Left ventricle myocardium superior (tissue), 1 donor: ENCODE measurements around the gene PRR35. TPM values are rescaled to one million over a fixed set of nuclear protein-coding genes. Genes with fewer than 3 reads are reported as not detected.
"Not testable (repeated sequence)": the region's sequence is repeated elsewhere in the genome, so short reads cannot be mapped to it uniquely, and the experiment has no call there.

Experiments used
- ATAC-seq: fragments of 200-7000 bp; cut with Tn5 transposase; one replicate; pipeline ENCODE4 v1.9.1; 2020; ENCODE audit warnings: mild to moderate bottlenecking, moderate library complexity
- DNase-seq: peaks from one replicate; pipeline ENCODE4 v3.0.0-alpha.2; 2020
- intact Hi-C: fragments of 100-400 bp; cut with micrococcal nuclease; formaldehyde crosslinking; loops from one replicate; pipeline ENCODE4 v1.11.0; 2022
- total RNA-seq: library from RNA; stranded (reverse); fragmentation: NEBNext Ultra II Directional; extraction: Animal tissue kit (Norgen Biotek cat#: 25700); gene quantifications from one replicate; pipeline ENCODE4 v1.2.1, GENCODE V29; 2021
- donor health status: DM: no; HTN: yes; CAD: no; lungs with severe emphysema.

The PRR35 gene
- total RNA-seq, 1 donor from 2014 or later: not detected

DNA sequence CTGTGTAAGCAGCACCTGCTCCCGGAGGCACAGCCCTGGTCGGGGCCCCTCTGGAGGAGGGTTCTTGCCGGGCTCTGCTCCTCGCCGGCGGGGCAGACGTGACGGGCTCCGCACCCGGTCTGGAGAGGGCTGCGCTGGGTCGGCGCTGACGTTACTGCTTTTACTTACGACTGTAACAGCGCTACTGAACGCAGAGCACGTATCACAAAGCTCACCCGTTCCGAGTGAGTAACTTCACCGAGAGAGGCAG, 28.4 kb downstream of the PRR35 start:
- no peak for ATAC-seq
- intact Hi-C loops: no loop called here
- peak; percentile 66 for DNase-seq

DNA sequence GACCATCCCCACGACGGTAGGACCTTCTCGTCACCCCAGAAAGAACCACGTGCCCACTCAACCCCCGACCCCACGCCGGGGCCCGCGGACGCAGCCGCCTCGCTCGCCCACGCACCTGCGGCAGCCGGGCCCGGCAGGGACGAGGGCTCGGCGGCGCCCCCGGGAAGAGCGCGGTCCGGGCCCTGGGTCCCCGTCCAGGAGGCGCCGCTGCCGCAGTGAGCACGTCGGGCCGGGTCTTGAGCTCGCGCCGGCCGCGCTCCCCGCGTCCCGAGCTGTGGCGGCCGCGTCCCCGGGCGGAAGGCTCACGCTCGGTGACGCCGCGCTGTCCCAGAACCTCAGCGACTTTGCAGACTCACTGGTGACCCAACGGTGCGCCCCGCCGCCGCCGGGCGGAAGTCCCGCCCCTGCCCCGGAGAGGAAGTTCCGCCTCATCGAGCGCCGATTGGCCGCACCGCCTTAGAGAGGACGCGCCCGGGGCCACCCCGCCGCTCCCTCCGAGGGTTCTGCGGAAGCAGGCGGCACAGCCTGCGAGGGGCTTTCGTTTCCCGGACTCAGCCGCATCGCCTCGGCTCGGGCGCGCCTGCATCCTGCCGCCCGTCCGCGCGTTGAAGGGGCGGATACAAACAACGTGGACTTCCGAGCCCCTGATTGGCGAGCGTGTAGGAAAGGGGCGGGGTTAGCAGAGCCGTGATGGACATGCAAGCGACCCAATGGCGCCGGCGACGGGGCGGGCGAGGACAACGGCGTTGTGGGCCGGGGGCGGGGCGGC, 28.9 kb downstream of the PRR35 start:
- ATAC-seq: peak; percentile 91
- intact Hi-C loops: no loop called here

DNA sequence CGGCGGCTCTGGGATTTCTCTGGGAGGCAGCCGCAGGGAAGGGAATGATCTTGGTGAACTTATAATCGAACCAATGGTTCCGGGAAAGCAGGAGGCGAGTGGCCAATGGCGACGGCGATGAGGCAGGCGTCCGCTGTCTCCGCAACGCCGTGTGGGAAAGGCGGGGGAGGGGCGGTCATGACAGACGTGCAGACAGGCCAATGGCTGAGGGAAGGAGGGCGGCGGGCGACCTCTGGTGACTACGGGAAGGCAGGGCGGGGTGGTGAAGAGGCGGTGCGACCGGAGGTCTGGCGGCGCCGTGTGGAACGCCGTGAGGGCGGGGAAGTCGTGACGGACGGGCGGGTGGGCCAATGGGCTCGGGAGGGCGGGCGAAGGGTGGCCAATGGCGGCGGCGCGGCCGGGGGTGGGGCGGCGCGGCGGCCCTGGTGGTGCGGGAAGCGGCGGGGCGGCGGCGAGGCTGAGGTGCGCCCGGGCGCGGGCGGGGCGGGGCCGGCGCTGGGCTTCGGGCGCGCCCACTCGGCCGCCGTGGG, 29.5 kb downstream of the PRR35 start, which contains the start of gene RAB40C:
RAB40C (plus strand) TSS at position 409 of the 530 bp plus-strand sequence. CDS start 226 bp downstream, outside the sequence.
- ATAC-seq (peak; percentile 94), DNase-seq (peak; percentile 99)
- intact Hi-C loops: no loop called here

More for the DNA sequence above, 28.9 kb downstream of the PRR35 start:
- peak; percentile 98 for DNase-seq

DNA sequence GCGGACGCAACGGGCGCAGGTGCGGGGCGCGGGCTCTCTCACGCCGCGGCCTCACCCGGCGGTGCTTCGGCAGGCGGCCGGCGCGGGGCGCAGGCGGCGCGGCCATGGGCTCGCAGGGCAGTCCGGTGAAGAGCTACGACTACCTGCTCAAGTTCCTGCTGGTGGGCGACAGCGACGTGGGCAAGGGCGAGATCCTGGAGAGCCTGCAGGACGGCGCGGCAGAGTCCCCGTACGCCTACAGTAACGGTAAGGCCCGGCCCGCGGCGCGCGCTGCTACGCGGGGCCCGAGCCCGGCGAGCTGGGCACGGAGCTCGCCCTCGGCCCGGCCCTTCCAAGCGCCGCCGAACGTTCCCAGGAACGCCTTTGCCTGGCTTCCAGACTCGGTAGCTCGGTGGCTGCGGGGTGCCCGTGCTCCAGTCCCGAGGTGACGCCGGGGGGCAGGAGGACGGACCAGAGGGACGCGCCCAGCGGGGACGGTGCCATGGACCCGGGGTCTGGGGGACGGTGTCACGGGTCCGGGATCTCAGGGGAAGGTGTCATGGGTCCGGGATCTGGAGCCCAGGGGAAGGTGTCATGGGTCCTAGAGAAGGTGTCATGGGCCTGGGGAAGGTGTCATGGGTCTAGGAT, 30.1 kb downstream of the PRR35 start:
- DNase-seq (peak; percentile 61), ATAC-seq (no peak)
- intact Hi-C loops: no loop called here

DNA sequence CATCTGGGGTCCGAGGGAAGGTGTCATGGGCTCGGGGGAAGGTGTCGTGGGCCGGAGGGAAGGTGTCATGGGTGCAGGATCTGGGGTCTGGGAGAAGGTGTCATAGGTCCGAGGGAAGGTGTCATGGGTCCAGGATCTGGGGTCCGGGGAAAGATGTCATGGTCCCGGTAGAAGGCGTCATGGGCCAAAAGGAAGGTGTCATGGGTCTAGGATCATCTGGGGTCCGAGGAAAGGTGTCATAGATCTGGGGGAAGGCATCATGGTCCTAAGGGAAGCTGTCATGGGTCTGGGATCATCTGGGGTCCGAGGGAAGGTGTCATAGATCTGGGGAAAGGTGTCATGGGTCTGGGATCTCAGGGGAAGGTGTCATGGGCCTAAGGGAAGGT, 30.6 kb downstream of the PRR35 start:
- DNase-seq (no peak), ATAC-seq (no peak)
- intact Hi-C loops: no loop called here

DNA sequence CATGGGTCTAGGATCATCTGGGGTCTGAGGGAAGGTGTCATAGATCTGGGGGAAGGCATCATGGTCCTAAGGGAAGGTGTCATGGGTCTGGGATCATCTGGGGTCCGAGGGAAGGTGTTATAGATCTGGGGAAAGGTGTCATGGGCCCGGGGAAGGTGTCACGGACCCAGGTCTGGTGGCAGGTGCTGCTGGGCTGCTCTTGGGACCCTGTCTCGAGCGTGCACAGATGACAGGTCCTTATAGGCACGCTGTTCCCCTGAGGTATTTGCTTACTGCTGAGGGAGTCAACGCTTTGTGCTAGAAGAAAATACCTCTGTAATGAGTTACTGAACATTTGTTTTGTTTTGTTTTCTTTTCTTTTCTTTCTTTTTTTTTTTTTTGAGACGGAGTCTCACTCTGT, 31.0 kb downstream of the PRR35 start:
- ATAC-seq: no peak
- intact Hi-C loops: no loop called here
- no peak for DNase-seq

DNA sequence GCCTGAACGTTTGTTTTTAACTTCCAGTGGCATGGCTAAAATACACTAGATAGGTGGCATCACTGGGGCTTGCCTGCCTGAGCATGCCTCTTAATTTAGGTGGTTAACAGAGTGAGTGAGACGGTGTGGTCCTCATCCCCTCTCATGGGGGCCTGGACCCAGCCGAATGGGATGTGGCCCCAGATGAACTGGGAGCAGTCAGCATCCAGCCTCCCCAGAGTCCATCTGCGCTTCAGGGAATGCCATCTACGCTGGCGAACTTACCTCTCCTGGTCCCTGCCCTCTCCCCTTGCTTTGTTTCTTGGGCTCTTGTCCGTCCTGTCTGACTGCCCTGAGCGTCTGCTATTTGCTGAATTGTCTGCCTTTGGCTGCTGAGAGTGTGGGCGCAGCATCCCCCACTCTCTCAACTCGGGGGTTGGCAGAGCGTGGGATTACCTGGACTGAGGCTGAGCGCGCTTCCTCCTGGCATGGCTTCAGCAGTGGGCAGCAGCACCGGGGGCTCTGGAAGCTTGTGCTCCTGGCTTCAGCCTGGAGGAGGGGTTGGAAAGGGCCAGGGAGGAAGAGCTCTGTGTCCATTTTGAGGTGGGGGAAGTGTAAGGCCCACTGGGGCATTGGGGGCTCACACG, 31.8 kb downstream of the PRR35 start:
- no peak for DNase-seq
- intact Hi-C loops: no loop called here
- no peak for ATAC-seq

DNA sequence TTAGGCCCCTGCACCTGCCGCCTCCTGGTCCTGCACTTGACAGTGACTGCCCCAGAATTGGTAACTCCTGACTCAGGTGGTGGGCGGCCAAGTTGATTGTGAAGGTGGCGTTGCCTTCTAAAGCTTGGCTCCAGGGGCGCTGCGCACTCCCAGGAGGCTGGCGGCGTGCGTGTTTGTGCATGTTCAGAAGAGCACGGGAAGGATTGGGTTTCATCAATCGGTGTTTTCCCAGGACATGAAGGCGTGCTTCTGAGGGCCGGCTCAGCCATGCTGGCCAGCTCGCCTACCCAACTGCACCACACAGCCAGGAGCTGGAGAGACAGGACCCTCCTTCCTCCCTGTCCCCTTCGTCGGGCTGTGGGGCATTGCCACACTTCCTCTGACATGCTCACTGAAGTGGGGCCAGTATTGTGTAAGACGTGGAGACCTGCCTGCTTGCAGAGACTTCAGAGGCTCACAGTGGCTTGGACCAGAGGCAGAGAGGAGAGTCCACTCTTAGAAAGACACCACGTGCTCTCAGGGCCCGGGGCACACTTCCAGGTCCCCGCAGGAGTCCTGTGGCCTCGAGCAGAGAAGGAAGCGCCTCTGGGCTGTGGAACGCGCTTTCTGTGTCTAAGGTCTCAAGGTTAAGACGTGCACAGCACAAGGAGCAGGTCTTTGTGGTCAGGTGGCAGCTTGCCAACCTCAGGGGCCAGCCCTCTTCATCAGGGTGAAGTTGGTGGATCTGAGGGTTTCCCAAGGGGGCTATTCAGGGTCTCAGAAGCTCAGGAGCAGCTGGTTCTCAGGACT, 32.5 kb downstream of the PRR35 start:
- DNase-seq (no peak), ATAC-seq (no peak)

DNA sequence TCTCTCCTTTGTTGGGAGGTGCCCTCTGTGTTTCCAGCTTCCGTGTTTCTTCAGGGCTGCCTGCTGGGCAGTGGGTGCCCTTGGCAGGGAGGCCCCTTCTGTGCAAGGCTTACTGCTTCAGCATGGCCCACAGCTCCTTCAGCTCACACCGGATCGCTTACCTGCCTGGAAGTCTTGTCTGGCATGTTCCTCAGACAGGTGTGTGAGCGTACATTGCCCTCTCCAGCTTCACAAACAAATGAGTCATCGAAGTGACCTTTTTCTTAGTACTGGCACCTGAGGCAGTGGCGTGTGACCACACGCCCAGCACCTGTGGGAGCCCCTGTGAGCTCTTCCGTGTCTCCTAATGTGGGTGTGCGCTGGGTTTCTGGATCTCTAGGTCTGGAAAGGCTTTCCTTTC, 33.2 kb downstream of the PRR35 start:
- DNase-seq: no peak
- no peak for ATAC-seq
- intact Hi-C loops: no loop called here

More for the DNA sequence above, 32.5 kb downstream of the PRR35 start:
- intact Hi-C loops: no loop called here

DNA sequence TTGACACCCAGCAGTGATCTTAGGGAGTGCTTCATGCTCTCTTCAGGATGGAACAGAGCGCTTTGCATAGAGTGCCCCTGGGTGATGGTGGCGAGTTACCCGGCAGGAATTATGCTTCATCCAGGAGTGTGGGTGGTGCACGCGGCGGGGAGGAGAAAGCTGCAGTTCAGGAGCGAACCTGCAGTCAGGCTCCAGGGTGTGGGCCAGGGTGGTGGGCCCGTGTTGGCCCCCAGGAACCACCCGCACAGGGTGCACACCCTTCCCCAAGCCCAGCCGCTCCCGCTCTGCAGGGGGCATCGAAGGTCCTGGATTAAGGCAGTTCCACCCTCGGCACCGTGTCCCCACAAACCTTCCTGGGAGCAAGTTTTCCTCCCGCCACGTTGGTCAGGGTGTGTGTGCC, 33.6 kb downstream of the PRR35 start:
- ATAC-seq: no peak
- no peak for DNase-seq
- intact Hi-C loops: no loop called here

DNA sequence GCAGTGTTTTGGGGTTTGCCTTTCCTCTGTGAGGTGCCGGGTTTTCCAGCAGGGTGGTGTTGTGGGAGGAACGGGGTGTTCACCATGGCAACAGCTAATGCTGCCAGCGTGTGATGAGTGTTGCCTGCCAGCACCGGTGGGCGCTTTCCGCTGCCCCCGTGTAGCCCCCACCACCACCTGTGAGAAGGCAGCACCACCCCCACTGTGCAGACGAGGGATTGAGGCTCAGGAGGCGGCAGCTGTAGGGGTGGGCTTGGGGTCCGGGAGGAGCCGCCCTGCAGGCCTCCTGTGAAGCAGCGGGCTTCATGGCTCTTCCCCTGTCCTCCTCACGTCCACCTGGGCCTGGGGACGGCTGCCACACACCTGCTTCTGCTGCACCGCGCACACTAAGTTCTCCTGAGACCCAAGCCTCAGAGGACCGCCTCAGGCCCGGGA, 34.9 kb downstream of the PRR35 start:
- no peak for DNase-seq
- no peak for ATAC-seq
- intact Hi-C loops: no loop called here

DNA sequence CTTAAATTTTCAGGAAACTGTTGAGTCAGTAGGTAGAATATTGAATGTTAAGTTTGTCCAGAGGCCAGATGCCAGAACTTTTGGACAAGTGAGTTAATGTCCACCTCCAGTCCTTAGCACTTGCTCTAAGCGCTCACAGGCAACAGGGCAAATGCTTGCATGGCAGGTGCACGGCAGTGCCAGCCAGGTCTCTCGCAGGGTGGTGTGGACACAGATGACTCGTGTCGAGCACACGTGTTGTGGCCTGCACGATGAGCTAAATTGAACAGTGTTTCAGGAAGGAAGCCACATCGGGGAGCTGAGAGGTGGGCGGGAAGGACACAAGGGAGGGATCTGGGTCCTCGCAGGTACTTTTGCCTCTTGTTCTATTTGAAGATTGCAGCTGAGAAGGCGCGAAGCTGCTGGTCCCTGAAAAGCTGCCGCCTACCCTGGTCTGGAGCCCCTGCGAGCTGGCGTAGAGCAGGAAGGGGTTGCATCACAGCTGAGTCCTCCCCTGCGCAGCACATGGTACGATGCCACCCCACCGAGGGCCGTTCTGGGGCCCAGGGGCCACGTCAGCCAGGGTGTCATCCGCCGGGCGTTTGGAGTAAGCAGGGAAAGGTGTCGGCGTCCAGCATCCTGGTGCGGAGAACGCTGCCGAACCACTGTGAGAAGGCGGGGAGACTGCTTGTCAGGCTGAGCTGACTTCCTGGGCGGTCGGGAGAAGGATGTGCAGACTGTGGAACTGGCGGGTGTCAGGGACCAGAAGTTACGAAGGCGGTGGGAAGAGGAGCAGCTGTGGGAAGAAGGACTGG, 35.9 kb downstream of the PRR35 start:
- no peak for DNase-seq
- ATAC-seq: no peak
- intact Hi-C loops: no loop called here

DNA sequence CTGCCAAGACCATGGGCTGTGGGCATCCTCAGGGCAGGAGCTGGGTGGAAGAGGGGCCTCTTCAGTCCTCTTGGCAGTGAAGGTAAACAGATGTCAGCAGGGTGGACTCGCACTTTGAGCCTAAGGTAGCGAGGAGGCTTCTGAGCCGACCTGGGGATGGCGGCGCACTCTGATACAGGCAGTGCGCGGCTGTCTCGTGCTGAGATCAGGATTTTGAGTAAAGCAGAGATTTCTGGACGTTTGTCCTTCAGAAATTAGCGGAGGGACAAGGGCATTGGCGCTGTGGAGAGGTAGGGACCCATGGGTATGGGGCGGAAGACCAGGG, 36.5 kb downstream of the PRR35 start:
- intact Hi-C loops: no loop called here
- no peak for DNase-seq
- no peak for ATAC-seq

DNA sequence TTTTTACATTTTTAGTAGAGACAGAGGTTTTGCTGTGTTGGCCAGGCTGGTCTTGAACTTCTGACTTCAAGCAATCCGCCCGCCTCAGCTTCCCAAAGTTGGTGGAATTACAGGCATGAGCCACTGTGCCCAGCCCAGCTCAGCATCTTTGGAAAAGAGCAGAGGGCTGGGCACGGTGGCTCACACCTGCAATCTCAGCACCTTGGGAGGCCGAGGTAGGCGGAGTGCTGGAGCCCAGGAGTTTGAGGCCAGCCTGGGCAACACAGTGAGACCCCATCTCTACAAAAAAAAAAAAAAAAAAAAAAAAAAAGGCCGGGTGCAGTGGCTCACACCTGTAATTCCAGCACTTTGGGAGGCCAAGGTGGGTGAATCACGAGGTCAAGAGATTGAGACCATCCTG, 37.5 kb downstream of the PRR35 start:
- intact Hi-C loops, ATAC-seq: not testable (repeated sequence)

DNA sequence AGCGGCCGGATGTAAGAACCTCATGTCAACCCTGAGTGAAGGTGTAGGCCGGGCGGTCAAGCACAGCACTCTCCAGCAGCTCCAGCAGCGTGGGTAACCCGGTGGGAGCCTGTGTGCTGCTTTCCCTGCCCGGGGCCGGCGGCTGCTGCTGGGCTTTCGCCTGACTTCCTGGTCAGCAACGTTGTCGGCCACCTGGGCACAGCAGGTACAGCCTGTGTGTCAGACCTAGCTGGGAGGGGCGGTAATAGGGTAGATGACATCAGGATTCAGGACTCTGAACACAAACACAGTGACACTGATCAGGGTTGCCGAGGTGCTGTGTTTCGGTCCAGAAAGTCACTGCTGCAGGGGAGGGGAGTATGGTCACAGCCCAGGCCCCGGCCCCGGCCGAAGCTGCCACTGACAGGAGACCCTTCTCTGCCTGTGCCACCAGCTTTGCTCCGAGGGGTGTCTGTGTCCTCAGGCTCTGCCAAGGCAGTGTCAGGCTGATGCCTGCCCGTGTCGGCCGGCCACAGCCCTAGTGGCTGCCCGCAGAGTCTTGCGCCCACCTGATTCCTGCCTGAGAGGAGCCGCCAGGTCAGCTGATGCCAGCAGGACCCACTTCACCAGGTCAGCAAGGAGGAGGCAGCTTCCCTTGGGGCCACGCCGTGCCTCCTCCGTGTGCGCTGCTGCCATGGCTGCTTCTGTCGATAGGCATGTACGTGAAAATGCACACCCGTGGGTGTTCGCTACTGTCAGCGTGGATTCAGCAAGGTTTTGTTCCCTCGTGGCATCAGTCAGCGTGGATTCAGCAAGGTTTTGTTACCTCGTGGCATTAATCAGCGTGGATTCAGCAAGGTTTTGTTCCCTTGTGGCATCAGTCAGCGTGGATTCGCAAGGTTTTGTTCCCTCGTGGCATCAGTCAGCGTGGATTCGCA, 38.9 kb downstream of the PRR35 start:
- intact Hi-C loops: no loop called here
- DNase-seq: no peak
- ATAC-seq: no peak

More for the DNA sequence above, 37.5 kb downstream of the PRR35 start:
- DNase-seq: not testable (repeated sequence)

DNA sequence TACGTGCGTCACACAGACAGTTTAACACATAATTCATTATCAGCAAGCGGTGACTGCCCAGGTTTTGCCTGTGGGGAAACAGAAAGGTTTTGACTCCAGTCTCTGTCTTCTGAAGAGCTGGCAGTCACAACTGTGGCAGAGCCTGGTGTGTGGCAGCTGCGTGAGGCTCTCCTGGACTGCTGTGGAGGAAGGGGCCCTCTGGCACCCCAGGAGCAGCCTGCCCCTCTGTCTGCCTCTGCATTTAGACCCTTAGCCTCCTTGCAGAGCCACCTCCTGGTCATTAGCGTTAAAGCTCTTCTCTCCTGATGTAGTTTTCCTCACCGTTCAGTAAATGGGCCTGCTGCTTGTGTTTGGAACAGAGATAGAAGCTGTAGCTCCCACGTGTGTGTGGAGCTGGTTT, 40.6 kb downstream of the PRR35 start:
- ATAC-seq: no peak
- no peak for DNase-seq
- intact Hi-C loops: no loop called here

DNA sequence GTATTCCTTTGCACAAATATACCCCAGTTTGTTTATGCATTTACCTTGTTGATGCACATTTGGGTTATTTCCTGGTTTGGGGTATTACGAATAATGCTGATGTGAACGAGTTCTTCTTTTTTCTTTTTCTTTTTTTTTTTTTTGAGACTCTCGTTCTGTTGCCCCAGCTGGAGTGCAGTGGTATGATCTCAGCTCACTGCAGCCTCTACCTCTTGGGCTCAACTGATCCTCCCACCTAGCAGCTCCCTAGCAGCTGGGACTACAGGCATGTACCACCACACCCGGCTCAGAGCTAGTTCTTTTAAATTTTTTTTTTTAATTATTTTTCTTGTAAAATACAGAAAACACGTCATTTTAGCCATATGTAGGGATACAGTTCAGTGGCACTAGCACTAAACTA, 43.7 kb downstream of the PRR35 start:
- intact Hi-C loops: no loop called here
- DNase-seq (no peak), ATAC-seq (no peak)
